Measurements from ENCODE around the gene SERPINB6.

DNA sequence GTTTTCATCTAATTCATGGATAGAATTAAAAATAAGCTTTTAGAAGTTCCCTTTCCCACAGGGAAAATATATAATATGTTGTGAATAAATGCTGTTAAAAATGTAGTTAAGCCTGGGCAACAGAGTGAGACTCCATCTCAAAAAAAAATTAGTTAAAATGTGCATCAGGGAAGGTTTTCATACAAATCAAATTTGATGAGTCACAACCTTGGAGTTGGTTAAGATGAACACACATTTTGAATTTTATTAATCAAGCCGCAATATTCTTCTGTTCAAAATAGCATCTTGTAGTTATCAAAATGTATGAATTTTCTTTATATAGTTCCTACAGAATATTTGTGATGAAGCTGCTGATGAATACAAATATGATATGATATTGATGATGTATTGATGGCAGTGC is 37.3 kb downstream of the SERPINB6 start:
- TF ChIP-seq GATAD2B (IDR thresholded peaks at IDR 0.05; ENCODE audit: borderline replicate concordance) (no peak), ZNF436 (CRISPR knock-in tag; IDR thresholded peaks at IDR 0.05) (no peak), POLR2AphosphoS5 (IDR thresholded peaks at IDR 0.05; ENCODE audit: control insufficient read depth, insufficient read depth, low read depth, low read length) (no peak), NR2C2 (CRISPR knock-in tag; IDR thresholded peaks at IDR 0.05) (no peak), NR2C2 (tag; IDR thresholded peaks at IDR 0.05) (no peak), NRF1 (conservative IDR thresholded peaks at IDR 0.05 in 1 of 2, IDR thresholded peaks at IDR 0.05 in 1 of 2) (no peak), SREBF1 (IDR thresholded peaks at IDR 0.05; ENCODE audit: borderline replicate concordance, low read depth, low read length) (no peak)
- TF ChIP-seq, protein P1, sequence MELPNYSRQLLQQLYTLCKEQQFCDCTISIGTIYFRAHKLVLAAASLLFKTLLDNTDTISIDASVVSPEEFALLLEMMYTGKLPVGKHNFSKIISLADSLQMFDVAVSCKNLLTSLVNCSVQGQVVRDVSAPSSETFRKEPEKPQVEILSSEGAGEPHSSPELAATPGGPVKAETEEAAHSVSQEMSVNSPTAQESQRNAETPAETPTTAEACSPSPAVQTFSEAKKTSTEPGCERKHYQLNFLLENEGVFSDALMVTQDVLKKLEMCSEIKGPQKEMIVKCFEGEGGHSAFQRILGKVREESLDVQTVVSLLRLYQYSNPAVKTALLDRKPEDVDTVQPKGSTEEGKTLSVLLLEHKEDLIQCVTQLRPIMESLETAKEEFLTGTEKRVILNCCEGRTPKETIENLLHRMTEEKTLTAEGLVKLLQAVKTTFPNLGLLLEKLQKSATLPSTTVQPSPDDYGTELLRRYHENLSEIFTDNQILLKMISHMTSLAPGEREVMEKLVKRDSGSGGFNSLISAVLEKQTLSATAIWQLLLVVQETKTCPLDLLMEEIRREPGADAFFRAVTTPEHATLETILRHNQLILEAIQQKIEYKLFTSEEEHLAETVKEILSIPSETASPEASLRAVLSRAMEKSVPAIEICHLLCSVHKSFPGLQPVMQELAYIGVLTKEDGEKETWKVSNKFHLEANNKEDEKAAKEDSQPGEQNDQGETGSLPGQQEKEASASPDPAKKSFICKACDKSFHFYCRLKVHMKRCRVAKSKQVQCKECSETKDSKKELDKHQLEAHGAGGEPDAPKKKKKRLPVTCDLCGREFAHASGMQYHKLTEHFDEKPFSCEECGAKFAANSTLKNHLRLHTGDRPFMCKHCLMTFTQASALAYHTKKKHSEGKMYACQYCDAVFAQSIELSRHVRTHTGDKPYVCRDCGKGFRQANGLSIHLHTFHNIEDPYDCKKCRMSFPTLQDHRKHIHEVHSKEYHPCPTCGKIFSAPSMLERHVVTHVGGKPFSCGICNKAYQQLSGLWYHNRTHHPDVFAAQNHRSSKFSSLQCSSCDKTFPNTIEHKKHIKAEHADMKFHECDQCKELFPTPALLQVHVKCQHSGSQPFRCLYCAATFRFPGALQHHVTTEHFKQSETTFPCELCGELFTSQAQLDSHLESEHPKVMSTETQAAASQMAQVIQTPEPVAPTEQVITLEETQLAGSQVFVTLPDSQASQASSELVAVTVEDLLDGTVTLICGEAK (IDR thresholded peaks at IDR 0.05) = no peak
- TF ChIP-seq, protein P1 (CRISPR knock-in tag; IDR thresholded peaks at IDR 0.05) = no peak
- TF ChIP-seq, protein P2, sequence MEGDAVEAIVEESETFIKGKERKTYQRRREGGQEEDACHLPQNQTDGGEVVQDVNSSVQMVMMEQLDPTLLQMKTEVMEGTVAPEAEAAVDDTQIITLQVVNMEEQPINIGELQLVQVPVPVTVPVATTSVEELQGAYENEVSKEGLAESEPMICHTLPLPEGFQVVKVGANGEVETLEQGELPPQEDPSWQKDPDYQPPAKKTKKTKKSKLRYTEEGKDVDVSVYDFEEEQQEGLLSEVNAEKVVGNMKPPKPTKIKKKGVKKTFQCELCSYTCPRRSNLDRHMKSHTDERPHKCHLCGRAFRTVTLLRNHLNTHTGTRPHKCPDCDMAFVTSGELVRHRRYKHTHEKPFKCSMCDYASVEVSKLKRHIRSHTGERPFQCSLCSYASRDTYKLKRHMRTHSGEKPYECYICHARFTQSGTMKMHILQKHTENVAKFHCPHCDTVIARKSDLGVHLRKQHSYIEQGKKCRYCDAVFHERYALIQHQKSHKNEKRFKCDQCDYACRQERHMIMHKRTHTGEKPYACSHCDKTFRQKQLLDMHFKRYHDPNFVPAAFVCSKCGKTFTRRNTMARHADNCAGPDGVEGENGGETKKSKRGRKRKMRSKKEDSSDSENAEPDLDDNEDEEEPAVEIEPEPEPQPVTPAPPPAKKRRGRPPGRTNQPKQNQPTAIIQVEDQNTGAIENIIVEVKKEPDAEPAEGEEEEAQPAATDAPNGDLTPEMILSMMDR (IDR thresholded peaks at IDR 0.05 in 2 of 3, conservative IDR thresholded peaks at IDR 0.05 in 1 of 3; ENCODE audit: insufficient read depth in 2 of 3, low read depth in 1 of 3, low read length in 3 of 3) = no peak
- TF ChIP-seq, protein P3, sequence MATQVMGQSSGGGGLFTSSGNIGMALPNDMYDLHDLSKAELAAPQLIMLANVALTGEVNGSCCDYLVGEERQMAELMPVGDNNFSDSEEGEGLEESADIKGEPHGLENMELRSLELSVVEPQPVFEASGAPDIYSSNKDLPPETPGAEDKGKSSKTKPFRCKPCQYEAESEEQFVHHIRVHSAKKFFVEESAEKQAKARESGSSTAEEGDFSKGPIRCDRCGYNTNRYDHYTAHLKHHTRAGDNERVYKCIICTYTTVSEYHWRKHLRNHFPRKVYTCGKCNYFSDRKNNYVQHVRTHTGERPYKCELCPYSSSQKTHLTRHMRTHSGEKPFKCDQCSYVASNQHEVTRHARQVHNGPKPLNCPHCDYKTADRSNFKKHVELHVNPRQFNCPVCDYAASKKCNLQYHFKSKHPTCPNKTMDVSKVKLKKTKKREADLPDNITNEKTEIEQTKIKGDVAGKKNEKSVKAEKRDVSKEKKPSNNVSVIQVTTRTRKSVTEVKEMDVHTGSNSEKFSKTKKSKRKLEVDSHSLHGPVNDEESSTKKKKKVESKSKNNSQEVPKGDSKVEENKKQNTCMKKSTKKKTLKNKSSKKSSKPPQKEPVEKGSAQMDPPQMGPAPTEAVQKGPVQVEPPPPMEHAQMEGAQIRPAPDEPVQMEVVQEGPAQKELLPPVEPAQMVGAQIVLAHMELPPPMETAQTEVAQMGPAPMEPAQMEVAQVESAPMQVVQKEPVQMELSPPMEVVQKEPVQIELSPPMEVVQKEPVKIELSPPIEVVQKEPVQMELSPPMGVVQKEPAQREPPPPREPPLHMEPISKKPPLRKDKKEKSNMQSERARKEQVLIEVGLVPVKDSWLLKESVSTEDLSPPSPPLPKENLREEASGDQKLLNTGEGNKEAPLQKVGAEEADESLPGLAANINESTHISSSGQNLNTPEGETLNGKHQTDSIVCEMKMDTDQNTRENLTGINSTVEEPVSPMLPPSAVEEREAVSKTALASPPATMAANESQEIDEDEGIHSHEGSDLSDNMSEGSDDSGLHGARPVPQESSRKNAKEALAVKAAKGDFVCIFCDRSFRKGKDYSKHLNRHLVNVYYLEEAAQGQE (IDR thresholded peaks at IDR 0.05; ENCODE audit: borderline replicate concordance) = no peak
- TF ChIP-seq, protein P3 (CRISPR knock-in tag; IDR thresholded peaks at IDR 0.05; ENCODE audit: low read depth) = no peak

Data from K562 (cell line).